AG04450 (cell line): ENCODE data around the gene MRPS17. TPM values are rescaled to one million over a fixed set of nuclear protein-coding genes. Genes with fewer than 3 reads are reported as not detected.

Experiments
- CTCF ChIA-PET: fragments of 300-600, 350-600 bp; formaldehyde crosslinking; extraction: SDS; loops from one replicate; lab custom pipeline; 2022; ENCODE audit warnings: antibody characterized with exemption, inconsistent platforms; lab: Charles Lee
- POLR2A ChIA-PET: fragments of 350-600 bp; formaldehyde crosslinking; extraction: SDS; loops from one replicate; lab custom pipeline; 2021; ENCODE audit warnings: antibody characterized with exemption, inconsistent platforms; lab: Yijun Ruan, JAX
- DNase-seq: peaks from one replicate; pipeline ENCODE4 v3.0.0-alpha.2; 2011; ENCODE audit warnings: low read depth, low spot score
- H3K27ac ChIP-seq: one replicate; pipeline ENCODE4 v1.5.1; 2012; ENCODE audit warnings: low read depth, low read length, control low read depth
- H3K27me3 ChIP-seq: one replicate; pipeline ENCODE4 v1.6.0; 2012; ENCODE audit warnings: low read length; ENCODE audit not compliant: control insufficient read depth, insufficient read depth
- H3K4me3 ChIP-seq: 2 replicates; pipeline ENCODE4 v1.5.1; 2011; ENCODE audit warnings: mild to moderate bottlenecking, low read depth, low read length, control low read depth
- H3K9me3 ChIP-seq: 2 replicates; pipeline ENCODE4 v1.5.1; 2012; ENCODE audit warnings: low read length; ENCODE audit not compliant: control insufficient read depth, insufficient read depth
- CTCF ChIP-seq: IDR thresholded peaks from 2 replicates; pipeline ENCODE4 v1.5.1; 2011; ENCODE audit warnings: low read depth, low read length, control low read depth, inconsistent platforms
- polyA plus RNA-seq: library from polyadenylated mRNA; depleted of rRNA; stranded (reverse); fragments of >200 nt; gene quantifications from 2 replicates; pipeline ENCODE4 v1.2.3, GENCODE V29; 2011

Gene MRPS17
- polyA plus RNA-seq, 1 experiment: 14.9 TPM

- H3K9me3 ChIP-seq: no peaks in the 10 kb centered on the region
- H3K4me3 ChIP-seq: peak within 1 kb of the TSS; percentile 82
- POLR2A ChIA-PET: interaction anchor here (0.6 kb wide), 2 partner anchors 38 to 323 kb away, joined by 3 to 6 read pairs; no protein-coding TSS in a partner anchor
- CTCF ChIA-PET: interaction anchor here (0.5 to 2.6 kb wide), 39 partner anchors 9 to 688 kb away, joined by 3 to 25 read pairs (median 3); partner anchors contain the start of genes CCT6A, PHKG1 and PSPH
- peak within 1 kb of the TSS; percentile 70 for H3K27ac ChIP-seq
- TF ChIP-seq CTCF: peak; percentile 16; the same call in 1 of the 2 replicates
- no peak for DNase-seq
- H3K27me3 ChIP-seq: no peaks in the 10 kb centered on the region
Measured at GRCh38 chr7:55964261-55965099, 12.8 kb downstream of the MRPS17 start, which contains the start of gene NIPSNAP2. Gene NIPSNAP2, plus strand, starts transcription at chr7:55964585. Its CDS starts 25 bp downstream, at chr7:55964610.

- H3K4me3 ChIP-seq: peak overlapping the region; percentile 82
- H3K9me3 ChIP-seq: no peaks in the 10 kb centered on the region
- ChIA-PET CTCF (interaction anchor here (0.6 to 2.6 kb wide), 6 partner anchors 13 to 373 kb away, joined by 3 to 23 read pairs (median 8); partner anchors contain the start of gene PHKG1), POLR2A (interaction anchor here (0.6 kb wide), 2 partner anchors 37 to 324 kb away, joined by 3 to 6 read pairs; no protein-coding TSS in a partner anchor)
- peak overlapping the region; percentile 70 for H3K27ac ChIP-seq
- no peaks in the 10 kb centered on the region for H3K27me3 ChIP-seq
- TF ChIP-seq CTCF: no peak
- DNase-seq: no peak
Measured at GRCh38 chr7:55965100-55965470, 13.4 kb downstream of the MRPS17 start.

- H3K9me3 ChIP-seq: no peaks in the 10 kb centered on the region
- H3K27ac ChIP-seq: no peak overlapping the region
- DNase-seq: no peak
- no peaks in the 10 kb centered on the region for H3K27me3 ChIP-seq
- ChIA-PET CTCF (interaction anchor here (1.5 to 2.6 kb wide), 2 partner anchors 13 to 126 kb away, joined by 8 read pairs; partner anchors contain the start of gene PHKG1), POLR2A (no interaction called here)
- no peak for TF ChIP-seq CTCF
- 0 out of 2 replicates have a peak overlapping the region, but pooled peaks have one; percentile 18 for H3K4me3 ChIP-seq
Measured at GRCh38 chr7:55965805-55966421, 14.2 kb downstream of the MRPS17 start.

GRCh38 chr7:55966851-55967250 lies 15.2 kb downstream of the MRPS17 start:
- CTCF ChIA-PET: interaction anchor here (1.2 to 2.6 kb wide), 2 partner anchors 106 to 126 kb away, joined by 3 to 8 read pairs; partner anchors contain the start of gene PHKG1
- no peak for DNase-seq
- TF ChIP-seq CTCF: no peak
- Histone ChIP-seq H3K27ac (no peak overlapping the region), H3K27me3 (no peaks in the 10 kb centered on the region), H3K9me3 (no peaks in the 10 kb centered on the region), H3K4me3 (no peak overlapping the region)
- POLR2A ChIA-PET: no interaction called here
